Muscle of leg (tissue), 11 donors: Measurements from ENCODE around the gene DSG3. TPM values are rescaled to one million over a fixed set of nuclear protein-coding genes. Genes with fewer than 3 reads are reported as not detected.

Experiments used
- DNase-seq: peaks from one replicate; pipeline ENCODE4 v3.0.0; 2013
- H3K27ac ChIP-seq: one replicate; pipeline ENCODE4 v1.5.1; 2013; ENCODE audit warnings: mild to moderate bottlenecking, low read length, control low read depth
- H3K27me3 ChIP-seq: one replicate; pipeline ENCODE4 v1.6.1; 2013; ENCODE audit warnings: low read length; ENCODE audit not compliant: control insufficient read depth, insufficient read depth
- H3K36me3 ChIP-seq: one replicate; pipeline ENCODE4 v1.6.1; 2013; ENCODE audit warnings: low read length; ENCODE audit not compliant: control insufficient read depth, insufficient read depth
- H3K4me1 ChIP-seq: one replicate; pipeline ENCODE4 v1.6.1; 2013; ENCODE audit warnings: low read length; ENCODE audit not compliant: control insufficient read depth, insufficient read depth
- H3K4me3 ChIP-seq: one replicate; pipeline ENCODE4 v1.5.1; 2013; ENCODE audit warnings: low read length, control low read depth
- H3K9me3 ChIP-seq: replicated peaks from 2 replicates; pipeline ENCODE4 v1.6.1; 2013; ENCODE audit warnings: low read depth, low read length; ENCODE audit not compliant: control insufficient read depth
- WGBS: methylation state at CpG from one replicate; pipeline ENCODE4 v1.1.5; 2013; ENCODE audit warnings: missing lambda C conversion rate; ENCODE audit not compliant: insufficient coverage; 5-methylcytosine and 5-hydroxymethylcytosine counted together
- polyA plus RNA-seq, 8 donors: library from polyadenylated mRNA; unstranded; fragments of 120-200 nt; gene quantifications; one replicate each; pipeline versions ENCODE4 v1.2.1 to v1.2.3, GENCODE V29; 2013; ENCODE audit warnings: inconsistent platforms in 1 of 8, low replicate concordance in 1 of 8; ENCODE audit not compliant: insufficient read length in 8 of 8, insufficient read depth in 1 of 8
- total RNA-seq: library from RNA; stranded (reverse); fragments of 120-200 nt; gene quantifications from one replicate; pipeline ENCODE4 v1.2.4, GENCODE V29; 2013

The DSG3 gene
- total and polyA plus RNA-seq, 9 donors, result 0.04 to 5.7 (median 0.16) TPM; not detected in 6

- no peak overlapping the region for H3K4me3 ChIP-seq
- H3K9me3 ChIP-seq, result no peaks in the 10 kb centered on the region
- no peak for DNase-seq
- H3K4me1 ChIP-seq, result no peaks in the 10 kb centered on the region
- H3K36me3 ChIP-seq, result no peaks in the 10 kb centered on the region
- H3K27me3 ChIP-seq, result no peaks in the 10 kb centered on the region
- no peak overlapping the region for H3K27ac ChIP-seq
- 100% methylated on average over 1 of the region's 3 CpGs for WGBS
These were observed 62.0 kb downstream of the DSG3 start for GRCh38 chr18:31509571-31509970.

GRCh38 chr18:31510319-31510718 lies 62.8 kb downstream of the DSG3 start:
- DNase-seq, result no peak
- no peak overlapping the region for H3K4me3 ChIP-seq

GRCh38 chr18:31511098-31511497 lies 63.6 kb downstream of the DSG3 start:
- H3K27ac ChIP-seq, result no peak overlapping the region
- H3K36me3 ChIP-seq, result no peaks in the 10 kb centered on the region
- H3K4me1 ChIP-seq, result no peaks in the 10 kb centered on the region
- DNase-seq, result no peak
- H3K27me3 ChIP-seq, result no peaks in the 10 kb centered on the region
- WGBS, result no CpG with 5 or more reads among the region's 6 CpGs
- H3K9me3 ChIP-seq, result no peaks in the 10 kb centered on the region
- H3K4me3 ChIP-seq, result no peak overlapping the region

More at GRCh38 chr18:31510319-31510718, 62.8 kb downstream of the DSG3 start:
- Histone ChIP-seq H3K27me3 (no peaks in the 10 kb centered on the region), H3K27ac (no peak overlapping the region), H3K36me3 (no peaks in the 10 kb centered on the region), H3K9me3 (no peaks in the 10 kb centered on the region), H3K4me1 (no peaks in the 10 kb centered on the region)

GRCh38 chr18:31512203-31512764 lies 64.7 kb downstream of the DSG3 start:
- Histone ChIP-seq H3K27me3 (no peaks in the 10 kb centered on the region), H3K36me3 (no peaks in the 10 kb centered on the region), H3K9me3 (no peaks in the 10 kb centered on the region), H3K4me1 (no peaks in the 10 kb centered on the region), H3K4me3 (no peak overlapping the region), H3K27ac (no peak overlapping the region)
- 60% methylated on average over 5 of the region's 6 CpGs for WGBS
- no peak for DNase-seq

- Histone ChIP-seq H3K4me1 (no peaks in the 10 kb centered on the region), H3K27me3 (no peaks in the 10 kb centered on the region), H3K9me3 (no peaks in the 10 kb centered on the region), H3K27ac (no peak overlapping the region), H3K4me3 (no peak overlapping the region), H3K36me3 (no peaks in the 10 kb centered on the region)
- DNase-seq, result no peak
- 50% methylated on average over 1 of the region's 4 CpGs for WGBS
These were observed 65.8 kb downstream of the DSG3 start for GRCh38 chr18:31513189-31513935.

- Histone ChIP-seq H3K27me3 (no peaks in the 10 kb centered on the region), H3K36me3 (no peaks in the 10 kb centered on the region), H3K4me1 (no peaks in the 10 kb centered on the region), H3K9me3 (no peaks in the 10 kb centered on the region), H3K27ac (no peak overlapping the region), H3K4me3 (no peak overlapping the region)
- 62% methylated on average over 3 of the region's 3 CpGs for WGBS
- no peak for DNase-seq
These were observed 68.9 kb downstream of the DSG3 start for GRCh38 chr18:31516437-31516836.

GRCh38 chr18:31526374-31526773 lies 78.8 kb downstream of the DSG3 start:
- Histone ChIP-seq H3K27ac (no peak overlapping the region), H3K9me3 (no peaks in the 10 kb centered on the region), H3K27me3 (no peaks in the 10 kb centered on the region), H3K4me1 (no peaks in the 10 kb centered on the region), H3K4me3 (no peak overlapping the region), H3K36me3 (no peaks in the 10 kb centered on the region)
- WGBS, result 100% methylated on average over 4 of the region's 7 CpGs
- DNase-seq, result no peak

Other genes with a start within 250 kb of the DSG3 start
- not detected for gene DSG1, start 129.6 kb upstream of the DSG3 start, total RNA-seq
- 10 to 100 TPM in 1 of 8 donors, under 1 TPM in 4, not detected in 3; 0.03 to 15.2 (median 0.07) TPM for gene DSG1, start 129.6 kb upstream of the DSG3 start, polyA plus RNA-seq
- not detected for gene DSG4, start 71.0 kb upstream of the DSG3 start, total RNA-seq
- gene DSG4, start 71.0 kb upstream of the DSG3 start, polyA plus RNA-seq, result not detected
- 2.3 TPM for gene DSG2, start 50.4 kb downstream of the DSG3 start, total RNA-seq
- gene DSG2, start 50.4 kb downstream of the DSG3 start, polyA plus RNA-seq, result 10 to 100 TPM in 1 of 8 donors, 1 to 10 TPM in 7; 5.0 to 14.8 (median 8.3) TPM
- 0.27 TPM for gene TTR, start 144.1 kb downstream of the DSG3 start, total RNA-seq
- 10 to 100 TPM in 2 of 8 donors, 1 to 10 TPM in 1, under 1 TPM in 3, not detected in 2; 0.24 to 15.8 (median 4.1) TPM for gene TTR, start 144.1 kb downstream of the DSG3 start, polyA plus RNA-seq
- gene B4GALT6, start 236.8 kb downstream of the DSG3 start, total RNA-seq, result 3.9 TPM
- 10 to 100 TPM in 7 of 8 donors, 1 to 10 TPM in 1; 8.8 to 13.0 (median 11.7) TPM for gene B4GALT6, start 236.8 kb downstream of the DSG3 start, polyA plus RNA-seq